ENCODE measurements around the gene RPL13. TPM values are rescaled to one million over a fixed set of nuclear protein-coding genes. Genes with fewer than 3 reads are reported as not detected.

RPL13 gene
- total and polyA plus RNA-seq, 9 of the 15 experiments (the other 6 are each of a cell fraction or from before 2014, with no cell fraction given): 227 to 6,042 (median 1,633) TPM

DNA sequence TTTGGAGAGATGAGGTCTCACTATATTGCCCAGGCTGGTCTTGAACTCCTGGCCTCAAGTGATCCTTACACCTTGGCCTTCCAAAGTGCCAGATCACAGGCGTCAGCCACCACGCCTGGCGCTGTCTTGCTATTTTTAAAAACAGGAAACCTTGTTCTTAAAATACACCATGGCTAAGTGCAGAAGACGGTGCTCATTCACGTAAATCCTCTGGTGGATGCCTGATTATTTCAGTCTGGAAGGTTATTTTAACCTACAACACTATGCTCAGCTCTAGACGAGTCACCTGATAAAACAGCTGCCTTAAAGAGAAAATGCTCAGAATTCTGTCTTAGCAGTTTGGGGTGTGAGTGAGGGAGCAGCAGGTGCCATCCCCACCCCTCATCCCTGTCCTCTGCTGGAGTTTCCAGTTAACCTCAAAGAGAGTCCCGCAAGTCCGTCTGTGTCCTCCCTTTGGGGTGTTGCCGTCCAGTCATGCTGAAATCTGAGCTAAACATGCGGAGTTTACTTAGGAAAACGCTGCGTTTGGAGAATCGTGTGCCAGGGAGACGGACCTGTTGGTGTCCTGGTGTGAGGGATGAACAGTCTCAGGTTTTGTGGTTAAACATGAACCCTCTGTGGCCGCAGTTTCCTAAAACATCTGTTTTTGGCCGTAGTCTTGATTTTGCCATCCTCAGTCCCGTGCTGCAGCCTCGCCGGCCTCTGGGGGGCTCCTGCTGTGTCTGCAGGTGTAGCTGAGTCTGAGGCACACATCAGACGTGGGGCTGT is 35.2 kb upstream of the RPL13 start:
- in situ Hi-C loops (cut with MboI): no loop called here
- intact Hi-C loops (cut with micrococcal nuclease): no loop called here
- FAIRE-seq (no peak), ATAC-seq (no peak), DNase-seq (ENCODE audit: extremely low read depth in 1 of 4, low spot score in 3 of 4) (no peak)
- Histone ChIP-seq H3K4me3 (no peak overlapping the region), H3K4me1 (replicated peaks in 1 of 2; ENCODE audit: control insufficient read depth in 2 of 2, insufficient read depth in 2 of 2, low read length in 2 of 2) (peaks cover 0 to 10% of the 10 kb centered on the region in 2 experiments; a peak in 2 of 5 replicates), H3K4me2 (ENCODE audit: insufficient read depth, low read length) (no peak overlapping the region), H2AFZ (ENCODE audit: low read depth, low read length) (no peak overlapping the region), H3K27ac (ENCODE audit: extremely low read depth, low read depth, low read length) (no peak overlapping the region), H3K9ac (ENCODE audit: insufficient read depth in 1 of 2, low read depth in 2 of 2, low read length in 2 of 2) (no peak overlapping the region), H3K9me1 (ENCODE audit: control insufficient read depth, insufficient read depth, low read length) (peaks cover 3% of the 10 kb centered on the region), H4K20me1 (replicated peaks; ENCODE audit: control insufficient read depth, insufficient read depth, low read length) (no peaks in the 10 kb centered on the region), H3K9me3 (replicated peaks; ENCODE audit: control insufficient read depth, insufficient read depth, low read depth, low read length) (no peaks in the 10 kb centered on the region), H3K36me3 (ENCODE audit: control insufficient read depth, insufficient read depth, low read length) (peaks cover 93% of the 10 kb centered on the region), H3K27me3 (ENCODE audit: control insufficient read depth in 2 of 2, insufficient read depth in 2 of 2, low read length in 2 of 2) (no peaks in the 10 kb centered on the region), H3K79me2 (ENCODE audit: control insufficient read depth, insufficient read depth, low read length) (peaks cover 9% of the 10 kb centered on the region; the same call in 2 of the 3 replicates)
- POLR2A ChIA-PET: no interaction called here
- 91% methylated on average over 20 of the region's 20 CpGs for WGBS (ENCODE audit: insufficient coverage, low coverage, missing lambda C conversion rate)
- BruUV-seq (replicated peaks): no TSS peak
- CTCF ChIA-PET (ENCODE audit: low intra/inter-chr PET ratio): no interaction called here
- TF ChIP-seq ZKSCAN1 (IDR thresholded peaks at IDR 0.05; ENCODE audit: low read depth, low read length) (no peak), GABPA (tag; conservative IDR thresholded peaks at IDR 0.05; ENCODE audit: low read depth) (no peak), PHB (CRISPR knock-in tag; IDR thresholded peaks at IDR 0.05) (no peak), EHMT2 (IDR thresholded peaks at IDR 0.05) (no peak), SRSF9 (IDR thresholded peaks at IDR 0.05; ENCODE audit: borderline replicate concordance, low read depth, low read length) (no peak), JUN (IDR thresholded peaks at IDR 0.05; ENCODE audit: borderline replicate concordance, low read depth, low read length) (no peak), JUN (CRISPR knock-in tag; IDR thresholded peaks at IDR 0.05; ENCODE audit: borderline replicate concordance) (no peak), DMBX1 (CRISPR knock-in tag; IDR thresholded peaks at IDR 0.05; ENCODE audit: borderline replicate concordance) (no peak), ZNF696 (CRISPR knock-in tag; conservative IDR thresholded peaks at IDR 0.05) (no peak)
- TF ChIP-seq, protein P1, sequence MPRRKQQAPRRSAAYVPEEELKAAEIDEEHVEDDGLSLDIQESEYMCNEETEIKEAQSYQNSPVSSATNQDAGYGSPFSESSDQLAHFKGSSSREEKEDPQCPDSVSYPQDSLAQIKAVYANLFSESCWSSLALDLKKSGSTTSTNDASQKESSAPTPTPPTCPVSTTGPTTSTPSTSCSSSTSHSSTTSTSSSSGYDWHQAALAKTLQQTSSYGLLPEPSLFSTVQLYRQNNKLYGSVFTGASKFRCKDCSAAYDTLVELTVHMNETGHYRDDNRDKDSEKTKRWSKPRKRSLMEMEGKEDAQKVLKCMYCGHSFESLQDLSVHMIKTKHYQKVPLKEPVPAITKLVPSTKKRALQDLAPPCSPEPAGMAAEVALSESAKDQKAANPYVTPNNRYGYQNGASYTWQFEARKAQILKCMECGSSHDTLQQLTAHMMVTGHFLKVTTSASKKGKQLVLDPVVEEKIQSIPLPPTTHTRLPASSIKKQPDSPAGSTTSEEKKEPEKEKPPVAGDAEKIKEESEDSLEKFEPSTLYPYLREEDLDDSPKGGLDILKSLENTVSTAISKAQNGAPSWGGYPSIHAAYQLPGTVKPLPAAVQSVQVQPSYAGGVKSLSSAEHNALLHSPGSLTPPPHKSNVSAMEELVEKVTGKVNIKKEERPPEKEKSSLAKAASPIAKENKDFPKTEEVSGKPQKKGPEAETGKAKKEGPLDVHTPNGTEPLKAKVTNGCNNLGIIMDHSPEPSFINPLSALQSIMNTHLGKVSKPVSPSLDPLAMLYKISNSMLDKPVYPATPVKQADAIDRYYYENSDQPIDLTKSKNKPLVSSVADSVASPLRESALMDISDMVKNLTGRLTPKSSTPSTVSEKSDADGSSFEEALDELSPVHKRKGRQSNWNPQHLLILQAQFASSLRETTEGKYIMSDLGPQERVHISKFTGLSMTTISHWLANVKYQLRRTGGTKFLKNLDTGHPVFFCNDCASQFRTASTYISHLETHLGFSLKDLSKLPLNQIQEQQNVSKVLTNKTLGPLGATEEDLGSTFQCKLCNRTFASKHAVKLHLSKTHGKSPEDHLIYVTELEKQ (CRISPR knock-in tag; IDR thresholded peaks at IDR 0.05): no peak
- TF ChIP-seq, protein P2, sequence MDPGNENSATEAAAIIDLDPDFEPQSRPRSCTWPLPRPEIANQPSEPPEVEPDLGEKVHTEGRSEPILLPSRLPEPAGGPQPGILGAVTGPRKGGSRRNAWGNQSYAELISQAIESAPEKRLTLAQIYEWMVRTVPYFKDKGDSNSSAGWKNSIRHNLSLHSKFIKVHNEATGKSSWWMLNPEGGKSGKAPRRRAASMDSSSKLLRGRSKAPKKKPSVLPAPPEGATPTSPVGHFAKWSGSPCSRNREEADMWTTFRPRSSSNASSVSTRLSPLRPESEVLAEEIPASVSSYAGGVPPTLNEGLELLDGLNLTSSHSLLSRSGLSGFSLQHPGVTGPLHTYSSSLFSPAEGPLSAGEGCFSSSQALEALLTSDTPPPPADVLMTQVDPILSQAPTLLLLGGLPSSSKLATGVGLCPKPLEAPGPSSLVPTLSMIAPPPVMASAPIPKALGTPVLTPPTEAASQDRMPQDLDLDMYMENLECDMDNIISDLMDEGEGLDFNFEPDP (CRISPR knock-in tag; IDR thresholded peaks at IDR 0.05): no peak
